ENCODE data around the gene NDRG2. TPM values are rescaled to one million over a fixed set of nuclear protein-coding genes. Genes with fewer than 3 reads are reported as not detected.

NDRG2 gene
- total and polyA plus RNA-seq, 4 donors, result 46.1 to 112 (median 58.6) TPM

DNA sequence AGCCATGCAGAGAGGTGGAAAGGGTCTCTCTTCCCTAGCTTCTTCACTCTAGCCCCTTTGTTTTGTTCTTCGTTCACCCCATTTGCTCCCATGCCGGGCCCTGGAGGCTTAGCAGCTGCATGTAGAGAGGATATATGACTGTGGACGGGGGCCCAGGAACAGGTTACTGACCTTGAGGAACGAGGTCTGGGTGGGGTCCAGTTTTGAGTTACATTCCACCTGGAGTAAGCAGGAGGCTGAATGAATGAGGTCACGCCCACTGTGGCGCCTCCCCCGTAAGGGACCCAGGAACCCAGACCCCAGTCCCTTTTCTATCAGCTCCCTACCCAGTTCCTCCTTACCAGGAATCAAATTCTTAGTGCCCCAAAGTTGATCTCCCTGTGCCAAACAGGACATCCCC, 6.6 kb downstream of the NDRG2 start:
- Histone ChIP-seq H3K9me3 (ENCODE audit: control insufficient read depth in 4 of 4, insufficient read depth in 3 of 4, low read length in 3 of 4) (no peaks in the 10 kb centered on the region), H3K36me3 (ENCODE audit: control insufficient read depth in 4 of 4, insufficient read depth in 4 of 4, low read length in 4 of 4) (peaks cover 5 to 24% (median 16%) of the 10 kb centered on the region in 4 donors), H3K9ac (ENCODE audit: insufficient read depth in 1 of 2, low read length in 2 of 2) (no peak overlapping the region), H3K27ac (ENCODE audit: low read depth in 1 of 2, low read length in 1 of 2) (peak overlapping the region in 1 of 2 donors; percentile 9), H3K4me3 (no peak overlapping the region), H3K4me1 (ENCODE audit: control insufficient read depth in 5 of 5, insufficient read depth in 5 of 5, low read length in 5 of 5) (peaks cover 0 to 7% (median 5%) of the 10 kb centered on the region in 5 donors), H3K27me3 (ENCODE audit: control insufficient read depth in 3 of 3, insufficient read depth in 3 of 3, low read length in 2 of 3) (no peaks in the 10 kb centered on the region)
- ATAC-seq (ENCODE audit: insufficient read depth, low FRiP score), result no peak
- no peak for DNase-seq
- WGBS, 2 donors, result 90 to 93% methylated on average over 7 of the region's 7 CpGs
- TF ChIP-seq, protein P1, sequence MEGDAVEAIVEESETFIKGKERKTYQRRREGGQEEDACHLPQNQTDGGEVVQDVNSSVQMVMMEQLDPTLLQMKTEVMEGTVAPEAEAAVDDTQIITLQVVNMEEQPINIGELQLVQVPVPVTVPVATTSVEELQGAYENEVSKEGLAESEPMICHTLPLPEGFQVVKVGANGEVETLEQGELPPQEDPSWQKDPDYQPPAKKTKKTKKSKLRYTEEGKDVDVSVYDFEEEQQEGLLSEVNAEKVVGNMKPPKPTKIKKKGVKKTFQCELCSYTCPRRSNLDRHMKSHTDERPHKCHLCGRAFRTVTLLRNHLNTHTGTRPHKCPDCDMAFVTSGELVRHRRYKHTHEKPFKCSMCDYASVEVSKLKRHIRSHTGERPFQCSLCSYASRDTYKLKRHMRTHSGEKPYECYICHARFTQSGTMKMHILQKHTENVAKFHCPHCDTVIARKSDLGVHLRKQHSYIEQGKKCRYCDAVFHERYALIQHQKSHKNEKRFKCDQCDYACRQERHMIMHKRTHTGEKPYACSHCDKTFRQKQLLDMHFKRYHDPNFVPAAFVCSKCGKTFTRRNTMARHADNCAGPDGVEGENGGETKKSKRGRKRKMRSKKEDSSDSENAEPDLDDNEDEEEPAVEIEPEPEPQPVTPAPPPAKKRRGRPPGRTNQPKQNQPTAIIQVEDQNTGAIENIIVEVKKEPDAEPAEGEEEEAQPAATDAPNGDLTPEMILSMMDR (IDR thresholded peaks at IDR 0.05; ENCODE audit: control extremely low read depth, extremely low read depth), result no peak

DNA sequence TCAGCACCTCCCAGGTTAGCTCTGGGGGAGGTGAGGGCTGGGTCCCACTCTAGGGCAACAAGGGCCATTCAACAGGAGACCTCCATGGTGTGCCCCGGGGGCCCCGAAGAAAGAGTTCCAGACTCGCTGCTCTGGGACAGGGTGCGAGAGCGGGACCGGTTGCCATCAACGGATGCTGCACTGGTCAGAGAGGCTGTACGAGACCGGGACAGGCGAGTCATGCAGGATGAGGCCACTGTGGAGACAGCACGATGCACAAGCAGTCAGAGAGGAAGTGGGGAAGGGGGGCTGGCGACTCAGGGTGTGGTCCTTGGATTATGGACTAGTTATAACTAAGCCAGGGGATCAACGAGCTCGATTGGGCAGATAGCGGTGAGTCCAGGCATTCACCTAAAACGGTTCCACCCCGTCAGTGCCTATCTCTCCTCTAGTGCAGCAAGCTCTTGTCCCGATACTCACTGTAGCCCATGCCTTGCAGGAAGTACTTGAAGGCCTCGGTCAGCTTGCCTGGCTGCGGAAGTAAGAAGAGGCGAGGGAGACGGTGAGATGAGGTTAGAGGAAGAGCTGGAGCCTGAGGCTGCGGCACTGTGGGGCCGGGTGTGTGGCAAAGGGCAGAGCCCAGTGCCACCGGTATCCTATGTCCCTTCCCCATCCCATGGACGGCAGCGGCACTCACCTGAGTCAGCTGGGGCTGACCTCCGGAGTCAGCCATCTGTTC, 7.2 kb downstream of the NDRG2 start:
- DNase-seq, result no peak
- 70 to 71% methylated on average over 28 of the region's 28 CpGs for WGBS, 2 donors
- H3K27me3 ChIP-seq (ENCODE audit: control insufficient read depth in 3 of 3, insufficient read depth in 3 of 3, low read length in 2 of 3), result no peaks in the 10 kb centered on the region
- no peaks in the 10 kb centered on the region for H3K9me3 ChIP-seq (ENCODE audit: control insufficient read depth in 4 of 4, insufficient read depth in 3 of 4, low read length in 3 of 4)
- ATAC-seq (ENCODE audit: insufficient read depth, low FRiP score), result no peak
- H3K4me1 ChIP-seq (ENCODE audit: control insufficient read depth in 5 of 5, insufficient read depth in 5 of 5, low read length in 5 of 5), result peaks cover 0 to 4% (median 3%) of the 10 kb centered on the region in 5 donors
- TF ChIP-seq, protein P1 (IDR thresholded peaks at IDR 0.05; ENCODE audit: control extremely low read depth, extremely low read depth), result no peak
- peak overlapping the region in 1 of 2 donors; percentile 5 for H3K27ac ChIP-seq (ENCODE audit: low read depth in 1 of 2, low read length in 1 of 2)
- H3K36me3 ChIP-seq (ENCODE audit: control insufficient read depth in 4 of 4, insufficient read depth in 4 of 4, low read length in 4 of 4), result peaks cover 5 to 24% (median 16%) of the 10 kb centered on the region in 4 donors
- no peak overlapping the region for H3K9ac ChIP-seq (ENCODE audit: insufficient read depth in 1 of 2, low read length in 2 of 2)
- no peak overlapping the region for H3K4me3 ChIP-seq

DNA sequence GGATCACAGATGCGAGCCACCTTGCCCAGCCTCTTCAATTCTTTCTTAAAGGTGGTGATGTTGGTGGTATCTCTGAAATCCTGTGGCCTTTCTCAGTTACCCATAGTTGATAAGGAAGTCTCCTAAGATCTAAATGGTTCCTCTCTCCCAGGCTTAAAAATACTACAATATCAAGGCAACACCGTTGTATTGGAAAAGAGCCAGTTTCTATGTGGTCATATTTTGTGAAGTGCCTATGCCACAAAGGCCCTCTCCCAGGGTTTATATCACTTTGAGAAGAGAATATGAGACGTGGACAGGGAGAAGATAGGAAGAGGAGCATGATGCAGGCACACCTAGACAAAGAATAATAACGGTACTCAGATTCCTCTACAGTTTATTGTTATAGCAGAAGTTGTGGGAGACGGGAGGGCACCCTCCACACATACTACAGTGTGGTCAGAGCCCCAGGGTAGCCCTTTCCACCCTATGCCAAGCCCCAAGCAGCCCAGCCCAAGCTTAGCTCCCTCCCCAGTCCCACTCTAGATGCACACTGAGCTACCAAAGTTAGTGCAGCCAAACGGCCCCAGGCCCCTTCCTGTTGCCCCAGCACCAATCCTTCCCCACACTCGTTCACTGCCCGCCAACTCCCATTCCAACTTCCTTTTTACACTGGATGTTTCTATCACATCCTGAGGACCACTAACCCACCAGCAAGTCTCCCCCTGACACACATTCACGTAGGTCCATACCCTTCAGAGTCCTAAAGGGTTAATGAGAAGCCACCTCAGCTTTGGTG, 8.3 kb downstream of the NDRG2 start:
- H3K4me3 ChIP-seq, result no peak overlapping the region
- no peaks in the 10 kb centered on the region for H3K27me3 ChIP-seq (ENCODE audit: control insufficient read depth in 3 of 3, insufficient read depth in 3 of 3, low read length in 2 of 3)
- H3K9ac ChIP-seq (ENCODE audit: insufficient read depth in 1 of 2, low read length in 2 of 2), result no peak overlapping the region
- 48 to 56% methylated on average over 9 of the region's 9 CpGs for WGBS, 2 donors
- H3K9me3 ChIP-seq (ENCODE audit: control insufficient read depth in 4 of 4, insufficient read depth in 3 of 4, low read length in 3 of 4), result no peaks in the 10 kb centered on the region
- TF ChIP-seq, protein P1 (IDR thresholded peaks at IDR 0.05; ENCODE audit: control extremely low read depth, extremely low read depth), result no peak
- DNase-seq, result no peak
- ATAC-seq (ENCODE audit: insufficient read depth, low FRiP score), result no peak
- H3K36me3 ChIP-seq (ENCODE audit: control insufficient read depth in 4 of 4, insufficient read depth in 4 of 4, low read length in 4 of 4), result peaks cover 5 to 20% (median 16%) of the 10 kb centered on the region in 4 donors
- H3K27ac ChIP-seq (ENCODE audit: low read depth in 1 of 2, low read length in 1 of 2), result no peak overlapping the region
- H3K4me1 ChIP-seq (ENCODE audit: control insufficient read depth in 5 of 5, insufficient read depth in 5 of 5, low read length in 5 of 5), result peaks cover 0 to 4% (median 2%) of the 10 kb centered on the region in 5 donors
